ENCODE measurements around the gene GDF10. TPM values are rescaled to one million over a fixed set of nuclear protein-coding genes. Genes with fewer than 3 reads are reported as not detected.

The GDF10 gene
- polyA plus RNA-seq, 12 donors: 0.97 to 5.1 (median 1.5) TPM; not detected in 2

GRCh38 chr10:47350671-47351640, 51.0 kb downstream of the GDF10 start:
- no peak for DNase-seq

DNA sequence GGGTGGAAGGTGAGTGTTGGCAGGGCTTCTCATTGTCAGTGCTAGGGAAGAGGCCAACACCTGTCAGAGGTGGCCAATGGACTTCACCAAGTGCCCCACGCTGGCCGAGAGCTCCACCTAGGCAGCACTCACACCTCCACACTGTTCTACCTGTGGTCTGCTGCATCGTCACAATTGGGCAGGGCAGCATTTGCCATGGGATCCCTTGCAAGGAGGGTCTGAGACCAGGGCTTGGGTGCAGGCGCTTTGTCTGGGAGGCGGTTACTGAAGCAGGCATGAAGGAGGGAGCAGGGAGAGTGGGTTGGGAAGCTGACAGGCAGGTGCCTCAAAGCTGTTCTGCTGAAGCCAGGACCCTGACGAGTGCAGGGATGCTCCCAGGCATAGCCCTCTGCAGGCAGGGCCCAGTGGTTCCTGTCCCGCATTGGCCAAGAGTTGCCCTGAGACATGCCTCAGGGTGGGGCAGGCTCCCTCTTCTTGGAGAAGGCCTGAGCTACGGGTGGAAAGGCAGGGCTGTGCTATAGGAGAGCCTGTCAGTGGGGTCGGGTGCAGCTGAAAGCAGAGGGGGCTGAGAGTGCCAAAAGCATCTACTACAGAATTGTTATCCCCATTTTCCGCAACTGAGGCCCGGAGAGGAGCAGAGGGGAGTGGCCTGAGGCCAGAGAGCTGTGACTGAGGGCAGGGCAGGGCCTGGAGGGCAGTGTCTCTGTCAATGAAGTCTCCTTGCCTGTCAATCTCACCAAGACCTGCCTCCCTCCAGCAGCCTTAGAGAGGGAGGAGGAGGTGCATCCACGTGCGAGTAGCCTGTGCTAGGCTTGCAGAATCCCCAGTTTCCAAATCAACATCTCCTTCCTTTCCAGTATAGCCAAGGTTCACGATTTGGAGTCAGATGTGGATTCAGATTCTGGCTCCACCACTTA, 52.2 kb downstream of the GDF10 start:
- no peak for DNase-seq

DNA sequence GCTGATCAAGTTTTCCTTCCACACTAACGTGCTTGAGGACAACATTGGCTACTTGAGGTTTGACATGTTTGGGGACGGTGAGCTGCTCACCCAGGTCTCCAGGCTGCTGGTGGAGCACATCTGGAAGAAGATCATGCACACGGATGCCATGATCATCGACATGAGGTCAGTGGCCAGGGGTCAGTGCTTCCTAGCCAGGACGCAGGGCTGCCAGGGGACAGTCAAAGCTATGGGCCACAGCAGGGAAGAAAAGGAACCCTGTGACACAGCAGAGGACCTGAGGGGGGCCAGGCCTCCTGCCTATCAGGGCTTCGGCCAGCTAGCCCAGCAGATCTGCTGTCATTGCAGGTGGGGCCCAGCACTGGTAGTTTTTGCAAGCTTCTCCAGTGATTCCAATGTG, 53.4 kb downstream of the GDF10 start:
- DNase-seq: no peak

GRCh38 chr10:47354165-47354564, 54.2 kb downstream of the GDF10 start:
- DNase-seq: no peak

DNA sequence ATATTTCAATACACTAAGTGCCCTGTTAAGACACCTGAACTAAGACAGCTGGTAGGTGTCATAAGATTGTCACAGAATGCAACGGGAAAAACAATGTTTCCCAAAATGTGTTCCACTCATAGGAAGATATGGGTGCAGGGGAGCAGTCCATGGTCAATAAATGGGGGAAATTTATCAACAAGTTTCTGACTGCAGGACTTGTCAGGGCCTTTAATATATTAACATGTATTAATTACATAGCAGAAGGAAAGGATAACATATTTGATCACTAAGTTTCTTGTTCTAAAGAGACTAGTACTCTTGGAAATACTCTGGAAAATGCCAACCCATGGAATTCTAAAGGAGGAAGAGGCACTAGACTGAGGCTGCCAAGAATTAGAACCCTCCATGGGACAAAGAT, 54.9 kb downstream of the GDF10 start:
- DNase-seq: no peak

GRCh38 chr10:47356708-47357107, 56.7 kb downstream of the GDF10 start:
- DNase-seq: no peak

- DNase-seq: no peak
Measured at GRCh38 chr10:47357131-47357582, 57.2 kb downstream of the GDF10 start.

DNA sequence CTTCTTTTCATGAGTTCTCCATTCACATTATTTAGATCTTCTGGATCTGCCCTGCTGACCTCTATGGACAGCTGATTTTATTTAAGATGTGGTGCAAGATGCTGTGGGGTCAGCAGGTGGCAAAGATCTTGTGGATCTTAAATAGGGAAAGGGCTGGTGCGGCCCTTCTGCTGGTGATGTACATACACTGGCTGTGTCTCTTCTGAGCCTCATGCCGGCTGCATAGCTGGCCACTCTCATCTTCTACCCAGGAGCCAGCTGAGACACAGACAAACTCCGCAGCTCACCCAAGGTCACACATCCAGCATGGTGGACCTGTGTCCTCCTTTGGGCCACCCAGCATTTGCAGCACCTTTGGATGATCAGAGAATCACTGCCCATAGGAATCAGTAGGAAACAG, 57.9 kb downstream of the GDF10 start:
- DNase-seq: no peak

DNA sequence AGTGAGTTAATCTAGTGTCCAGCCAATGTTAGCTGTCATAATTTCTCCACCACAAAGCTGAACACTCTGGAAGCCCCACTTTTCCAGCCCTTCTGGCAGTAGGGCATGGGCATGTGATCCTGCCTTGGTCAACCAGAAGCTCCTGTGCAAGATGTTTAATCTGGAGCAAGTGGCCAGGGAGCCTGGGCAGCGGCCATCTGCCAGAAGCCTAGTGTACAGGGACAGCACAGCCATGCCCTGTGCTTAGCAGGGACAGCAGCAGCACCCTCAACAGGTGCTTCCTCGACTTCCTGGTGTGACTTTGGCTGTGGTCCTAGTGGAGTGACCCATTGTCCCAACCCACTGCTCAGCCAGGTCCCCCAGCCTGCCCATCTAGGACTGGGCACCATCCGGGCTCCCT, 58.5 kb downstream of the GDF10 start:
- no peak for DNase-seq

DNA sequence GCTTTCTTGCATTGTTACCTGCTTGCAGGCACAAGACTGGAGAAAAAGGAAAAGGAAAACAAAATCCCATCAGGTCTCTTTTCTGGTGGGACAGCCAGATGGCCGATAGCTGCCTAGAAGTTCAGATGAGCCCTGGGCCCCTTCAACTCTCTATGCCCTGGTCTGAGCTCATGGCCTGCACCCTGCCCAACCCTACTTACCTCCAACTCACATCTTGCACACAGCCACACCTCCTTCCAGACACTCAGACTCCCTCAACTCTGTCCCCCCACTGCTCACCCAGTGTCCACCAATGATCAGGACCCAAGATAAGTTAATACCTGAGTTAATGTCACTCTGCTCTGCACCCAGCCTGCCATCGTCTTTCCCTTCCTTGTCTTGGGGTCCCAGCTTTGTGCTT, 59.1 kb downstream of the GDF10 start:
- no peak for DNase-seq

DNA sequence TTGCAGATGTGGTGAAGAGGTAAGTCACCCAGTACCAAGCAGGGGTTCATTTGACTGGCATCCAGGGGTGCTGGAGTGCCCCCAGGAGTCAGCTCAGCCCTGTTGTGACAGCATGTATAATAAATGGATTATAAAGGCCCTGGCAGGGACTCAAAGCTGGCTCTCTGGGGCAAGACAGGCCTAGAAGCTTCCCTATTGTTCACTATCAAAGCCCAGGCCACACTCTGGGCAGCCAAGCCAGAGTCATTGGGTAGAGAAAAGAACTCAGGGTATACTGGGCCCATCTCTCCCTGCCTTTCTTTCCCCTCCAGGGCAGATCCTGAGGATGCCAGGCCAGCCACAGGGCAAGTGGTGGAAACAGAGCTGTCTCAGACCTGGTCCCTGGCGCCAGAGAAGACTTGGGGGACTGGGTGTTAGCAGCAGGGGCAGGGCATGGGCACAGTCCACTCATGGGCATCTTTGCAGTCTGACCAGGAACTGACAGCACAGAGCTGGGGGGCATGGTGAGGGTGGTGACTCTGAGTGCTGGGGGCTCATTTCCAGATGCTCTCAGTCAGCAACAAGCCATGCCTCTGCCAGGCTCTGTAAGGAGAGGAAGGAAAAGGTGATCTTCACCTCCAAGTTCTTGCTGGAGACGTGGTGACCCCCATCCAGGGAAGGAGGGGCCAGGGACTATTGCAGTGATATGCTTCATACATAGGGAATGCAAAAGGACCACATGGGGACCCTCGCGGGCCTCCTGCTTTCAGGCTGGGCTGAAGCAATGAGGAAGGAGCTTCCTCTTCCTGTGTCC, 59.8 kb downstream of the GDF10 start:
- no peak for DNase-seq

GRCh38 chr10:47360419-47361040, 60.5 kb downstream of the GDF10 start:
- no peak for DNase-seq

- DNase-seq: no peak
Measured at GRCh38 chr10:47361293-47361692, 61.3 kb downstream of the GDF10 start.

- no peak for DNase-seq
Measured at GRCh38 chr10:47362199-47362598, 62.2 kb downstream of the GDF10 start.

Other genes starting within 250 kb of the GDF10 start
- gene GDF2, start 22.3 kb downstream of the GDF10 start, polyA plus RNA-seq (ENCODE audit: insufficient read length in 12 of 12): not detected
- gene RBP3, start 48.2 kb downstream of the GDF10 start, polyA plus RNA-seq (ENCODE audit: insufficient read length in 12 of 12): under 1 TPM in 7 of 12 donors, not detected in 5; 0.04 to 0.11 (median 0.07) TPM
- 1 to 10 TPM in 11 of 12 donors, not detected in 1; 2.0 to 5.1 (median 3.8) TPM for gene ZNF488, start 84.1 kb downstream of the GDF10 start, polyA plus RNA-seq (ENCODE audit: insufficient read length in 12 of 12)
- gene ANXA8, start 183.9 kb downstream of the GDF10 start, polyA plus RNA-seq (ENCODE audit: insufficient read length in 12 of 12): 10 to 100 TPM in 1 of 12 donors, 1 to 10 TPM in 2, under 1 TPM in 1, not detected in 8; 0.41 to 18.2 (median 5.3) TPM
- not detected for gene FAM25G, start 191.5 kb downstream of the GDF10 start, polyA plus RNA-seq (ENCODE audit: insufficient read length in 12 of 12)
- 10 to 100 TPM in 5 of 12 donors, 1 to 10 TPM in 5, under 1 TPM in 1, not detected in 1; 0.50 to 29.4 (median 9.6) TPM for gene AGAP9, start 223.4 kb downstream of the GDF10 start, polyA plus RNA-seq (ENCODE audit: insufficient read length in 12 of 12)

Data from muscle of arm (tissue), 12 donors.